Measurements from ENCODE around the gene DNPEP. TPM values are rescaled to one million over a fixed set of nuclear protein-coding genes. Genes with fewer than 3 reads are reported as not detected.
A peak's percentile ranks its signal among the peaks of the same experiment; 100 is the strongest.

DNPEP gene
- total and polyA plus RNA-seq, 2 experiments from 2014 or later: 49.2 to 67.9 TPM

GRCh38 chr2:219430633-219431615 lies 43.2 kb upstream of the DNPEP start:
- no peaks in the 10 kb centered on the region for H3K9me3 Mint-ChIP-seq
- Histone ChIP-seq H3F3A (replicated peaks; ENCODE audit: low read depth) (no peaks in the 10 kb centered on the region), H3K4me3 (no peak overlapping the region), H3K79me2 (replicated peaks; ENCODE audit: insufficient read depth) (no peaks in the 10 kb centered on the region), H3K36me3 (ENCODE audit: insufficient read depth) (no peaks in the 10 kb centered on the region), H2AFZ (no peak overlapping the region), H3K4me2 (no peak overlapping the region), H3K27me3 (ENCODE audit: insufficient read depth) (peaks cover 12% of the 10 kb centered on the region), H3K9me2 (ENCODE audit: insufficient read depth) (no peaks in the 10 kb centered on the region), H4K20me1 (replicated peaks; ENCODE audit: insufficient read depth) (no peaks in the 10 kb centered on the region), H3K4me1 (ENCODE audit: insufficient read depth) (no peaks in the 10 kb centered on the region), H3K27ac (ENCODE audit: low read depth) (no peak overlapping the region)
- H3K36me3 Mint-ChIP-seq (ENCODE audit: low read depth): no peaks in the 10 kb centered on the region; the same call in 2 of the 3 replicates
- peaks cover 19% of the 10 kb centered on the region for H3K27me3 Mint-ChIP-seq (ENCODE audit: insufficient read depth, low read depth, poor library complexity)
- H3K27ac Mint-ChIP-seq: no peak overlapping the region
- TF ChIP-seq ETS1 (IDR thresholded peaks at IDR 0.05): no peak
- peak in 1 of 2 experiments; percentile 65; a peak in 3 of 4 replicates for TF ChIP-seq CTCF (conservative IDR thresholded peaks at IDR 0.05; ENCODE audit: low read depth in 2 of 2)
- peak; percentile 29 for DNase-seq (ENCODE audit: low spot score)
- peak; percentile 11 for ATAC-seq
- peaks cover 11% of the 10 kb centered on the region for H3K4me1 Mint-ChIP-seq
- H3K4me3 Mint-ChIP-seq: no peak overlapping the region

- Histone ChIP-seq H2AFZ (no peak overlapping the region), H3K4me3 (no peak overlapping the region), H3K27me3 (ENCODE audit: insufficient read depth) (peaks cover 3% of the 10 kb centered on the region; the same call in 1 of the 2 replicates), H3K4me1 (ENCODE audit: insufficient read depth) (no peaks in the 10 kb centered on the region), H3F3A (replicated peaks; ENCODE audit: low read depth) (no peaks in the 10 kb centered on the region), H3K4me2 (no peak overlapping the region), H3K9me2 (ENCODE audit: insufficient read depth) (no peaks in the 10 kb centered on the region), H3K36me3 (ENCODE audit: insufficient read depth) (no peaks in the 10 kb centered on the region), H4K20me1 (replicated peaks; ENCODE audit: insufficient read depth) (no peaks in the 10 kb centered on the region), H3K79me2 (replicated peaks; ENCODE audit: insufficient read depth) (no peaks in the 10 kb centered on the region), H3K27ac (ENCODE audit: low read depth) (no peak overlapping the region)
- ATAC-seq (no peak), DNase-seq (ENCODE audit: low spot score) (no peak)
- H3K36me3 Mint-ChIP-seq (ENCODE audit: low read depth): no peaks in the 10 kb centered on the region; the same call in 2 of the 3 replicates
- peaks cover 16% of the 10 kb centered on the region for H3K27me3 Mint-ChIP-seq (ENCODE audit: insufficient read depth, low read depth, poor library complexity)
- no peak overlapping the region for H3K4me3 Mint-ChIP-seq
- H3K9me3 Mint-ChIP-seq: no peaks in the 10 kb centered on the region
- H3K4me1 Mint-ChIP-seq: peaks cover 11% of the 10 kb centered on the region
- H3K27ac Mint-ChIP-seq: no peak overlapping the region
- TF ChIP-seq NANOG (IDR thresholded peaks at IDR 0.05; ENCODE audit: borderline replicate concordance) (no peak), CTCF (conservative IDR thresholded peaks at IDR 0.05; ENCODE audit: low read depth in 2 of 2) (no peak), ZNF114 (CRISPR knock-in tag; IDR thresholded peaks at IDR 0.05) (no peak), CREB1 (CRISPR knock-in tag; IDR thresholded peaks at IDR 0.05; ENCODE audit: low read depth) (no peak), STAT1 (IDR thresholded peaks at IDR 0.05; ENCODE audit: unreplicated experiment) (no peak), JUNB (IDR thresholded peaks at IDR 0.05; ENCODE audit: unreplicated experiment) (no peak), EZH2phosphoT487 (IDR thresholded peaks at IDR 0.05; ENCODE audit: unreplicated experiment) (no peak), ETS1 (IDR thresholded peaks at IDR 0.05) (no peak)
These were observed 42.4 kb upstream of the DNPEP start for GRCh38 chr2:219429958-219430606.
